GM21717 (cell line): ENCODE measurements around the gene ASCC1.

ENCODE experiments used
- ATAC-seq: cut with Tn5 transposase; IDR thresholded peaks from one replicate; pipeline ENCODE4 v1.9.1; 2021; ENCODE audit warnings: mild to moderate bottlenecking, moderate library complexity; ENCODE audit not compliant: unreplicated experiment

Gene ASCC1

DNA sequence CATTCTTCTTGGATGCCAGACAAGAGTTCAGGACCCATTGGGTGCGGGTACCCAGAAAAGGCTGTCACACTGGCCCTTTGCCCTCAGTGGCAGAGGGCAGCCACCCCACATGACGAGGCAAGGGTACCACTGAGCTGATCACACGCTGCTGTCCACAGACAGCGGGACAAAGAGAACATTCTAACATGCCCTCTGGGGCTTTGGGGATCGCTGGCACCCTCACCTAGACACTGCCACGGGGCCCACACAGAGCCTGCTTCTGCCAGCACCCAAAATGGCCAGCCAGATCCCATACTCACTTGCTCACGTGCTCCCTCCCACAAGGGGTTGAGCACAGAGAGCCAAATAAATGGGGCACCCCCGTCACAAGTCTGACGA, 111.0 kb downstream of the ASCC1 start:
- ATAC-seq: no peak

DNA sequence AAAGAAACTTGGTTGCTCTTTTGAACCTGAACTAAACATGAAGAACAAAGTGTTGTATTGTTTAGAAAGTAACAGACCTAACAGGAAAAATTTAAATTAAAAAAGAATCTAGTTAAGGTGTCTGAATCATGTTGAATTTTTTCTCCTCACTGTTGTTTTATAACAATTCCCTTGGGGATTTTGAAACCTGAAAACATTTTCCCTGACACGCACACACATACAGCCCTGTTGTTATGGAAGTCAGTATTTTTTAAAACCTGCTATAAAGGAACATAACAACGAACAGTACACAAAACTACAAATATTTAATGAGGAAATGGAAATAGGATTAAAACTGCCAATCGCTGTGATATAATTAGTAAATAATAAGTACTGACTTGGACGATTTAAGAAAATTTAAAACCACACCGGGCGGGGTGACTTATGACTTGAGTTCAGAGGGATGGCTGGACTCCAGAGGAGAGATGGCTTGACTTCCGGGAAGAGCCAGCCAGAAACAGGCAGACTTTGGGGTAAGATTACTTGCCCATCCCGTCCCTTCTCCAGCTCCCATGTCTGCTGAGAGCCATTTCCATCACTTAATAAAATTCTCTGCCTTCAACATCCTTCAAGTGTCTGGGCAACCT, 111.5 kb downstream of the ASCC1 start:
- no peak for ATAC-seq

GRCh38 chr10:72099600-72099921, 116.5 kb downstream of the ASCC1 start:
- no peak for ATAC-seq

GRCh38 chr10:72098836-72099599, 117.1 kb downstream of the ASCC1 start:
- no peak for ATAC-seq

GRCh38 chr10:72098301-72098835, 117.7 kb downstream of the ASCC1 start:
- ATAC-seq: no peak

DNA sequence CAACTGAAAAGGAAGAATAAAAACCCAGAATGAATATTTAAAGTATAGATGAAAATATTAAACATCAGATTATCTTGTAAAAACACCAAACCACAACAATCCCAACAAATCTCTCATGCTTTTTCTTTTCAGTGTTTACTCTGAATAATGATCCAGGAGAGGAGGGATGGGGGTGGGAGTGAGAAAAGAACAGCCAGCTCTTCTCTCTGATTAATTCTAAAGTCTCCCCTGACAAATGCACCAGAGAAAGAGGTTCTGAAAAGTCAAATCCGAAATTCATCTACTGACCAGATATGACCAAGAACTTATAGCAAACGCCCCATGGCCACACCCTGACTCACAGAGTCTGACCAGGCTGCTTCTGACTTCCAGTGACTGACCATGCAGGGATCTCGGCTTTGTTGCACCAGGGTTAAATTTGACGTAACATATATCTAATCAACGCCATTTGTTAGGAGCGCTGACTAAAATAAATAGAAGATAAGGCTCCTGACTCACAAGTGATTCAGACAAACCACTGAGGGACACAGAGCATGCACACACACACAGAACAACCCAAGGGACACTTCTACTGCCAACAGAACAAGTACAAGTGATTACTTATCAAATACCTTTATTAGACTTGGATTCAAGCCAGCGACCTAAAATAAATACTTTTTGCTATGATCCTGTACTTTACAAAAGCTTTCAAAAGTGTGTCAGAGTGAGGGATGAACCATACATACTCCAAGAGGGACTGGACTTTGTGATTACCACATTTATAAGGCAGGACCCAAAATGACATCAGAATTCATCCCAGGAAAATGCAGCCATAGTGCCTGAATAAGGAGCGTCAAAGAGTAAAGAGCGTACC, 118.4 kb downstream of the ASCC1 start:
- ATAC-seq: no peak

DNA sequence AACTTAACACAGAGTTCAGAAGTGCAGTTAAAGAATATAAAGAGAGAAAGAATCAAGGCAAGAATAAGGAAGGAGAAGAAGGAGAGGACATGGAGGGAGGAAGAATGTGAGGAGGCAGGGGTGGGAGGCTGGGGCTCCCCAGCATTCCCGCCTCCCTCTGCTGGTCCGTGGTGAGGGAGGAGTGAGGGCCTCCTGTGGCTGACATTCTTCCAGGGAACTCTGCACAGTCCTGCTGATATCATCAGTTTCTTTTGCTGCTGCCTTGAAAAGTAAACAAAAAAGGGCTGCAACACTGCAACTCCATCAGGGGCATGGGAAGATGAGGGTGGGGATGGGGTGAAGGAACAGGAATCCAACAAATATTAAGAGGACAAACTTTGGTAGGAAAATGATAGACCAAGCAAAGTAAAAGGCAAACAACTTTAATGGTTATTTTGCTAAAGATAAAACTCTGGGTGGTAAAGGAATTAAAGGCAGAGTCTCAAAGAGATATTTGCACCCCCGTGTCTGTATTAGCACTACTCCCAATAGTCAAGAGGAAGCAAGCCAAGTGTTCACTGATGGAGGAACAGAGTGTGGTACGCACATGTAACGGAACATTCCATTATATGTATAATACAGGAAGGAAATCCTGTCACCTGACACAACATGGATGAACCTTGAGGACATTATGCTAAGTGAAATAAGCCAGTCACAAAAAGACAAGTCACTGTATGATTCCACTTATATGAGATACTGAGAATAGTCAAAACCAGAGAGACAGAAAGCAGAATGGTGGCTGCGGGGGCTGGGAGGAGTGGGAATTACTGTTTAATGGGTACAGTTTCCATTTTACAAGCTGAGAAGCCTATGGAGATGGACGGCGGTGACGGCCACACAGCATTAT, 119.7 kb downstream of the ASCC1 start:
- ATAC-seq: no peak

GRCh38 chr10:72095195-72095594, 120.9 kb downstream of the ASCC1 start:
- no peak for ATAC-seq

GRCh38 chr10:72094574-72094973, 121.5 kb downstream of the ASCC1 start:
- no peak for ATAC-seq

DNA sequence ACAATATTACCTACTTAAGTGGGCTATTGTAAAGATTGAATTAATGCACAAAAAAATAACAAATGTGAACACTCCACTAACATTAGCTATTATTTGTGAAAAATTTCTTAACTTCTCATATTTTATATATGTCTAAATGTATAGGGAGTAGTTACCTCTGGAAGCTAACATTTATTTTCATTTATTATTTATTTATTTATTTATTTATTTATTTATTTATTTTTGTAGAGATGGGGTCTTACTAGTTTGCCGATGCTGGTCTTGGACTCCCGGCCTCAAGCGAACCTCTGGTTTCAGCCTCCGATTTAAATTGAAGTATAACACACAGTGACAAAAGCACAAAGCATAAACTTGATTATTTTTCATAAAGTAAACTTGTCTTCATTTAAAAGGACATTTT, 122.6 kb downstream of the ASCC1 start:
- no peak for ATAC-seq

GRCh38 chr10:72092987-72093386, 123.1 kb downstream of the ASCC1 start:
- no peak for ATAC-seq

GRCh38 chr10:72092171-72092924, 123.7 kb downstream of the ASCC1 start:
- ATAC-seq: no peak

GRCh38 chr10:72090326-72090725, 125.8 kb downstream of the ASCC1 start:
- ATAC-seq: no peak

DNA sequence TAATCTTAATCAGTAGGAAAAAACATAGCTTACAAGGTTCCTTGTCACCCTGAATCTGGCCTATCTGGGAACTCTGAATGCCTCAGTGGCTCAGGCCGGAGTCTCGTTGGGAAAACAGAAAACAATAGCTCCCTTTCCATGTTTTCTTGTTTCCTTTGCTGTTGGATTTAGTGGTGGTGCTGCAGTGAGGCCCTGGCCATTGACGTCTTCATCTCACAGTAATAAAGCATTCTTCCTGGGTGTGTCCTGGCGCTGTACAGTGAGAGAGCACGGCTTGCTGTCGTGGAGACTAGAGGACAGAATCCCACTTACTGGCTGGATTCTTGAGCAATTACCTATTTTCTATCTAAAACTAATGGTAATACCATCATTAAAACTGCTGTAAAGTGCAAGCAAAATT, 126.5 kb downstream of the ASCC1 start:
- no peak for ATAC-seq

DNA sequence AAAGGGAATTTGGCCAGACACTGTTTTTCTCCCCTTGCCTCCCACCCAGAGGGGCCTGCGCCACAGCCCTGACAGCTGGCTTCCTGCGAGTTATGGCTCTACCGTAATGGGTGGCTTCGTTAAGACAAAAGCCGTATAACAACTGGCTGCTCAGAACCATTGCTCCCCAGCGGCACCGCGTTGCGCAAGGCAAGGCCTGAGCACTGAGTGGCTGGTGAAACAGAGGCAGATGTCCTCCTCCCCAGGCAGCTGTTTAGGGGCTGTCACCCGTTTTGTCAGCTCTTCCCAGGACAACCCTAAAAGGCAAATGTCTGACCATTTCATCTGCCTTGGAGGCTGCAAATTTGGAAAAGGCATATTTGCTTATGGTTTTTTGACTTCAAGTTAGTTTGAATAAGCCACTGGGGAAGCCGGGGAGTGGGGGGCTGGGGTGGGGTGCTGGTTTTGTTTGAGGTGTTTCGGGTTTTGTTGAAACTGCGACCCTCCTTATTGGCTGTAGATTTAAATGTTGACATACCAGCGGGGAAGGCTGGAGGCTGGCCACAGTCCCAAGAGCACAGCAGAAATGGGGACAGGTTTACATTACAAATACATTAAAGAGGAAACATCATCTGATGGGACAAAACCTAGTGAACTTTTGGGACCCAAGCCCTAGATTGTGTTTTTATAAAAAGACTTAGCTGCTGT, 127.0 kb downstream of the ASCC1 start:
- no peak for ATAC-seq

DNA sequence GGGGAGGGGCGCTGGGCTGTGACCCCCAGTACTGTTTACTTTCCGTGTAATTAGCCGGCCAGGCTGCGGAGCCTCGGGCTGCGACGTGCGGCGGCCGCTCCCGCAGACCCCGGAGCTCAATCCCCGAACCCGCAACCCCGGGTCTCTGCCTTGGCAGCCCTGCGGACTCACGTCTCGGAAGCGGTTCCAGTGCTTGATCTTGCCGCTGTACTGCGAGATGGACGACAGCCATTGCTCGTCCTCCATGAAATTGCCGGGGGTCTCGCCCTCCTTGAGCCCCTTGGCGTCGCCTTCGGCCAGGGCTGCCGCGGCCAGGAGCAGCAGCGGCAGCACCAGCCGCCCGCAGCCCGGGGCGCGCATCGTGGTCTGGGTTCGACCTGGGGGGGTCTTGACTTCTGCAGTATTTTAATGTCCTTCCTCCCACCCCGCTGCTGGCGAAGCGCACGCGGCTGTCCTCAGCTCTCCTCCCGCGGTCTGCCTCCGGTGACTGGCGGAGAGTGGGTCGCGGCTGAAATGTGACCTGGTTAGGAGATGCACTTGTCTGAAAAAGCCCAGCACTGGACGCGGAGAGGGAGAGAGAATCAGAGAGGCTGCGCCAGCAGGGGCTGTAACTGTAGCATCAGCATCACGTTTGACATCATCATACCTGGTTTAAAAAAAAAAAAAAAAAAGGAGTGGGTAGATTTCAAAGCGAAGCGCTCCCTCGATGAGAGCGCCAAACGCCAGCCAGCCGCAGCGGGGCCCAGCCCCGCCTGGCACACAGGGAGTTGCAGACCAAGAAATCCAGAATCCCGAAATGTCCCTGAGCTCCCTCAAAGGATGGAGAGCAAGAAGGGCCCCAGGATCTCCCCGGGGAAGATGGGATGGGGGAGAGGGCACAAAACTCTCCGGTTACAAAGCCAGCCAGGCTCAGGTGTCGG, 127.8 kb downstream of the ASCC1 start, which contains the start of gene SPOCK2:
SPOCK2 (minus strand) TSS at position 583 of the 920 bp plus-strand sequence; CDS start at position 360, 223 bp downstream.
- no peak for ATAC-seq

DNA sequence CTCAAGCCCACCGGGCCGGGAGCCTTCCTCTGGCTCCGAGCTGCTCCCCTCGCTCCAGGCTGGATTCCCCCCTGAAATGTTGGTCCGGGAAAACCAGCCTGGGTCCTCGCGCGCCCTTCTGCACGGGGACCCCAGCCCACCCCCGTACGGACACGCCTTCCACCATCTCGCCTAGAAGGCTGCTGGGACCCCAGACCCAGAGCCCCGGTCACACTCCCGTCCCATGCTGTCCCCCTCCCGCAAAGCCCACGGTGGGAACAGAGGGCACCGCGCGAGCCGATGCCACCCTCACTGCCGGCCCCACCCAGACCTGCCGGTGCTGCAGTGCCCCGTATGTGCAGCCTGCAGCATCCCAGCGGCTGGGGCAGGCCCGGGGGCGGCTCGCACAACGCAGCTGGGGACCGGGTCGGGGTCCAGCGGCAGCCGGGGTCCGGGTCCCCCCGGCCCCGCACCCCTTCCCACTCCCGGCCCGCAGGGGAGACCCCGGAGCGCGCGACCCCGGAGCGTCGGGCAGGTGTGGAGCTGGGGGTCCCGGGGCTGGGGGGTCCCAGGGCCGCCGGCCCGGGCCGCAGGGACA, 128.6 kb downstream of the ASCC1 start:
- no peak for ATAC-seq
